H1 (cell line): ENCODE measurements around the gene AOAH. TPM values are rescaled to one million over a fixed set of nuclear protein-coding genes. Genes with fewer than 3 reads are reported as not detected.

ENCODE experiments used
- BRCA1 ChIP-seq: IDR thresholded peaks from 2 replicates; pipeline ENCODE4 v1.6.1; 2012; ENCODE audit warnings: low read depth, low read length, improper control_type of control experiment
- CREB1 ChIP-seq: IDR thresholded peaks from 2 replicates; pipeline ENCODE4 v1.6.1; 2012; ENCODE audit warnings: inconsistent platforms
- polyA plus RNA-seq, 7 experiments: library from polyadenylated mRNA; depleted of rRNA in 3 of 7; stranded (reverse) in 5 of 7; unstranded in 2 of 7; fragments of >200 nt in 5 of 7; fragments of 200-250 nt in 2 of 7; gene quantifications; 1 replicate in 5 of 7; 2 replicates in 1 of 7; 4 replicates in 1 of 7; pipeline versions ENCODE4 v1.2.1 to v1.2.3, GENCODE V29; 2011 to 2013; ENCODE audit warnings: missing spikeins in 2 of 7, mixed read lengths in 2 of 7
- total RNA-seq: library from RNA; stranded (reverse); fragmentation: NEBNext Ultra II Directional; extraction: Animal tissue kit (Norgen Biotek cat#: 25700); gene quantifications from 2 replicates; pipeline ENCODE4 v1.2.1, GENCODE V29; 2021
- TF ChIP-seq, protein P1 (sequence below): fragments of 300-600 bp; sonication (generic); IDR thresholded peaks from 2 replicates; pipeline ENCODE4 v1.7.1; 2012; ENCODE audit warnings: low read length, moderate library complexity, mild to moderate bottlenecking, inconsistent platforms; ENCODE audit not compliant: insufficient replicate concordance

The AOAH gene
- total and polyA plus RNA-seq, 2 of the 8 experiments (the other 6 are each of a cell fraction or from before 2014, with no cell fraction given): 0.08 TPM; not detected in 1

DNA sequence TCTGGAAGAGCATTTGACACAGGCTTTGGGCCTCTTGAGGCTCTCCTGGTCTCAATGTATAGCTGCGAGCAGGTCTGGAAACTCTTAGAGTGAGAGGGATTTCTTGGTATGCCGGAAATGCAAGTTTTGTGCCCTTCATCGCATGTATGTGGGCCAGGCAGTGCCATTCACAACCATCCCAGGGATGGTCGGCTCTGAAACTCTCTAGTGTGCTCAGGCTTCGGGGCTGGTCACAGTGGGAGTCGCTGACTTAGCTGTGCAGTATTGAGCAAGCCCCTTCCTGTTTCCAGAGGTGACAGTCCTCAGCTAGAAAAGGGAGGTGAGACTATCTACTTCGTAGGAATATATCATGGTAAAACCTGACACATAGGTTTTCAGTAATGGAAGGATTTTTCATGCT lies 2.0 kb upstream of the AOAH start (continued):
- TF ChIP-seq, protein P1, sequence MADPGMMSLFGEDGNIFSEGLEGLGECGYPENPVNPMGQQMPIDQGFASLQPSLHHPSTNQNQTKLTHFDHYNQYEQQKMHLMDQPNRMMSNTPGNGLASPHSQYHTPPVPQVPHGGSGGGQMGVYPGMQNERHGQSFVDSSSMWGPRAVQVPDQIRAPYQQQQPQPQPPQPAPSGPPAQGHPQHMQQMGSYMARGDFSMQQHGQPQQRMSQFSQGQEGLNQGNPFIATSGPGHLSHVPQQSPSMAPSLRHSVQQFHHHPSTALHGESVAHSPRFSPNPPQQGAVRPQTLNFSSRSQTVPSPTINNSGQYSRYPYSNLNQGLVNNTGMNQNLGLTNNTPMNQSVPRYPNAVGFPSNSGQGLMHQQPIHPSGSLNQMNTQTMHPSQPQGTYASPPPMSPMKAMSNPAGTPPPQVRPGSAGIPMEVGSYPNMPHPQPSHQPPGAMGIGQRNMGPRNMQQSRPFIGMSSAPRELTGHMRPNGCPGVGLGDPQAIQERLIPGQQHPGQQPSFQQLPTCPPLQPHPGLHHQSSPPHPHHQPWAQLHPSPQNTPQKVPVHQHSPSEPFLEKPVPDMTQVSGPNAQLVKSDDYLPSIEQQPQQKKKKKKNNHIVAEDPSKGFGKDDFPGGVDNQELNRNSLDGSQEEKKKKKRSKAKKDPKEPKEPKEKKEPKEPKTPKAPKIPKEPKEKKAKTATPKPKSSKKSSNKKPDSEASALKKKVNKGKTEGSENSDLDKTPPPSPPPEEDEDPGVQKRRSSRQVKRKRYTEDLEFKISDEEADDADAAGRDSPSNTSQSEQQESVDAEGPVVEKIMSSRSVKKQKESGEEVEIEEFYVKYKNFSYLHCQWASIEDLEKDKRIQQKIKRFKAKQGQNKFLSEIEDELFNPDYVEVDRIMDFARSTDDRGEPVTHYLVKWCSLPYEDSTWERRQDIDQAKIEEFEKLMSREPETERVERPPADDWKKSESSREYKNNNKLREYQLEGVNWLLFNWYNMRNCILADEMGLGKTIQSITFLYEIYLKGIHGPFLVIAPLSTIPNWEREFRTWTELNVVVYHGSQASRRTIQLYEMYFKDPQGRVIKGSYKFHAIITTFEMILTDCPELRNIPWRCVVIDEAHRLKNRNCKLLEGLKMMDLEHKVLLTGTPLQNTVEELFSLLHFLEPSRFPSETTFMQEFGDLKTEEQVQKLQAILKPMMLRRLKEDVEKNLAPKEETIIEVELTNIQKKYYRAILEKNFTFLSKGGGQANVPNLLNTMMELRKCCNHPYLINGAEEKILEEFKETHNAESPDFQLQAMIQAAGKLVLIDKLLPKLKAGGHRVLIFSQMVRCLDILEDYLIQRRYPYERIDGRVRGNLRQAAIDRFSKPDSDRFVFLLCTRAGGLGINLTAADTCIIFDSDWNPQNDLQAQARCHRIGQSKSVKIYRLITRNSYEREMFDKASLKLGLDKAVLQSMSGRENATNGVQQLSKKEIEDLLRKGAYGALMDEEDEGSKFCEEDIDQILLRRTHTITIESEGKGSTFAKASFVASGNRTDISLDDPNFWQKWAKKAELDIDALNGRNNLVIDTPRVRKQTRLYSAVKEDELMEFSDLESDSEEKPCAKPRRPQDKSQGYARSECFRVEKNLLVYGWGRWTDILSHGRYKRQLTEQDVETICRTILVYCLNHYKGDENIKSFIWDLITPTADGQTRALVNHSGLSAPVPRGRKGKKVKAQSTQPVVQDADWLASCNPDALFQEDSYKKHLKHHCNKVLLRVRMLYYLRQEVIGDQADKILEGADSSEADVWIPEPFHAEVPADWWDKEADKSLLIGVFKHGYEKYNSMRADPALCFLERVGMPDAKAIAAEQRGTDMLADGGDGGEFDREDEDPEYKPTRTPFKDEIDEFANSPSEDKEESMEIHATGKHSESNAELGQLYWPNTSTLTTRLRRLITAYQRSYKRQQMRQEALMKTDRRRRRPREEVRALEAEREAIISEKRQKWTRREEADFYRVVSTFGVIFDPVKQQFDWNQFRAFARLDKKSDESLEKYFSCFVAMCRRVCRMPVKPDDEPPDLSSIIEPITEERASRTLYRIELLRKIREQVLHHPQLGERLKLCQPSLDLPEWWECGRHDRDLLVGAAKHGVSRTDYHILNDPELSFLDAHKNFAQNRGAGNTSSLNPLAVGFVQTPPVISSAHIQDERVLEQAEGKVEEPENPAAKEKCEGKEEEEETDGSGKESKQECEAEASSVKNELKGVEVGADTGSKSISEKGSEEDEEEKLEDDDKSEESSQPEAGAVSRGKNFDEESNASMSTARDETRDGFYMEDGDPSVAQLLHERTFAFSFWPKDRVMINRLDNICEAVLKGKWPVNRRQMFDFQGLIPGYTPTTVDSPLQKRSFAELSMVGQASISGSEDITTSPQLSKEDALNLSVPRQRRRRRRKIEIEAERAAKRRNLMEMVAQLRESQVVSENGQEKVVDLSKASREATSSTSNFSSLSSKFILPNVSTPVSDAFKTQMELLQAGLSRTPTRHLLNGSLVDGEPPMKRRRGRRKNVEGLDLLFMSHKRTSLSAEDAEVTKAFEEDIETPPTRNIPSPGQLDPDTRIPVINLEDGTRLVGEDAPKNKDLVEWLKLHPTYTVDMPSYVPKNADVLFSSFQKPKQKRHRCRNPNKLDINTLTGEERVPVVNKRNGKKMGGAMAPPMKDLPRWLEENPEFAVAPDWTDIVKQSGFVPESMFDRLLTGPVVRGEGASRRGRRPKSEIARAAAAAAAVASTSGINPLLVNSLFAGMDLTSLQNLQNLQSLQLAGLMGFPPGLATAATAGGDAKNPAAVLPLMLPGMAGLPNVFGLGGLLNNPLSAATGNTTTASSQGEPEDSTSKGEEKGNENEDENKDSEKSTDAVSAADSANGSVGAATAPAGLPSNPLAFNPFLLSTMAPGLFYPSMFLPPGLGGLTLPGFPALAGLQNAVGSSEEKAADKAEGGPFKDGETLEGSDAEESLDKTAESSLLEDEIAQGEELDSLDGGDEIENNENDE: no peak
- TF ChIP-seq CREB1 (no peak), BRCA1 (no peak)
